WTC11 (cell line): ENCODE data around the gene GABBR2. TPM values are rescaled to one million over a fixed set of nuclear protein-coding genes. Genes with fewer than 3 reads are reported as not detected.
A peak's percentile ranks its signal among the peaks of the same experiment; 100 is the strongest.

Source experiments
- ATAC-seq: fragments of 200-7000 bp; cut with Tn5 transposase; 2 replicates; pipeline ENCODE4 v1.10.0; 2021; ENCODE audit warnings: mild to moderate bottlenecking, moderate library complexity
- CTCF ChIA-PET: fragments of 300-600 bp; sonication (Branson Sonifier 250); formaldehyde crosslinking; loops from one replicate; lab custom pipeline; 2021; ENCODE audit warnings: antibody characterized with exemption; lab: Charles Lee
- POLR2A ChIA-PET: fragments of 350-600 bp; sonication (Branson Sonifier 250); formaldehyde crosslinking; loops from one replicate; lab custom pipeline; 2021; ENCODE audit warnings: antibody characterized with exemption; lab: Charles Lee
- DNase-seq: peaks from one replicate; pipeline ENCODE4 v3.0.0; 2021; ENCODE audit warnings: low spot score
- H3K27ac Mint-ChIP-seq: 2 replicates; pipeline ENCODE4 v1.8.0; 2021; ENCODE audit warnings: mixed read lengths
- H3K27me3 Mint-ChIP-seq: 2 replicates; pipeline ENCODE4 v1.8.0; 2021; ENCODE audit warnings: low read depth, mild to moderate bottlenecking, moderate library complexity, mixed read lengths
- H3K36me3 Mint-ChIP-seq: 2 replicates; pipeline ENCODE4 v1.8.0; 2021; ENCODE audit warnings: mixed read lengths
- H3K4me1 Mint-ChIP-seq: 2 replicates; pipeline ENCODE4 v1.8.0; 2022; ENCODE audit warnings: mixed read lengths
- H3K4me3 Mint-ChIP-seq: 2 replicates; pipeline ENCODE4 v1.8.0; 2021; ENCODE audit warnings: mild to moderate bottlenecking, moderate library complexity, mixed read lengths
- H3K9me3 Mint-ChIP-seq: 2 replicates; pipeline ENCODE4 v1.8.0; 2021; ENCODE audit warnings: mixed read lengths
- ATF1 ChIP-seq: sonication (generic); formaldehyde crosslinking; IDR thresholded peaks from 2 replicates; pipeline ENCODE4 v1.8.1; 2023; ENCODE audit warnings: mild to moderate bottlenecking, moderate library complexity, missing genetic modification reagents
- CREB1 ChIP-seq: sonication (generic); formaldehyde crosslinking; IDR thresholded peaks from 2 replicates; pipeline ENCODE4 v1.8.0; 2023; ENCODE audit warnings: mild to moderate bottlenecking, missing genetic modification reagents
- CTCF ChIP-seq: fragments of 200-600 bp; IDR thresholded peaks from 2 replicates; pipeline ENCODE4 v1.8.0; 2022; ENCODE audit warnings: antibody characterized with exemption
- E2F1 ChIP-seq: sonication (generic); formaldehyde crosslinking; IDR thresholded peaks from 2 replicates; pipeline ENCODE4 v1.8.0; 2022; ENCODE audit warnings: mild to moderate bottlenecking, missing genetic modification reagents
- EMX1 ChIP-seq: fragments of 250-450 bp; sonication (Bioruptor Pico); IDR thresholded peaks from 2 replicates; pipeline ENCODE4 v1.8.0; 2021; ENCODE audit warnings: mild to moderate bottlenecking
- FOXP1 ChIP-seq: sonication (generic); formaldehyde crosslinking; IDR thresholded peaks from 2 replicates; pipeline ENCODE4 v1.8.0; 2022; ENCODE audit warnings: missing genetic modification reagents, mild to moderate bottlenecking, moderate library complexity, borderline replicate concordance
- FOXP4 ChIP-seq: sonication (generic); formaldehyde crosslinking; IDR thresholded peaks from 2 replicates; pipeline ENCODE4 v1.8.0; 2022; ENCODE audit warnings: mild to moderate bottlenecking, missing genetic modification reagents
- HMGA2 ChIP-seq: fragments of 250-450 bp; sonication (Bioruptor Pico); IDR thresholded peaks from 2 replicates; pipeline ENCODE4 v1.4.0; 2021; ENCODE audit warnings: mild to moderate bottlenecking, moderate library complexity
- HMGXB4 ChIP-seq: sonication (generic); formaldehyde crosslinking; IDR thresholded peaks from 2 replicates; pipeline ENCODE4 v1.8.1; 2023; ENCODE audit warnings: mild to moderate bottlenecking, moderate library complexity, missing genetic modification reagents
- JAZF1 ChIP-seq: fragments of 250-450 bp; sonication (Bioruptor Pico); IDR thresholded peaks from 2 replicates; pipeline ENCODE4 v1.9.0; 2021; ENCODE audit warnings: moderate library complexity, mild to moderate bottlenecking, inconsistent platforms
- NFATC4 ChIP-seq: fragments of 250-450 bp; sonication (Bioruptor Pico); IDR thresholded peaks from 2 replicates; pipeline ENCODE4 v1.9.0; 2021; ENCODE audit warnings: mild to moderate bottlenecking
- NR1H2 ChIP-seq: sonication (generic); formaldehyde crosslinking; IDR thresholded peaks from 2 replicates; pipeline ENCODE4 v1.9.0; 2021; ENCODE audit warnings: mild to moderate bottlenecking, moderate library complexity, missing genetic modification reagents
- SP1 ChIP-seq: sonication (generic); formaldehyde crosslinking; conservative IDR thresholded peaks from 2 replicates; pipeline ENCODE4 v1.8.1; 2022; ENCODE audit warnings: missing genetic modification reagents
- TP53 ChIP-seq: sonication (generic); formaldehyde crosslinking; IDR thresholded peaks from 2 replicates; pipeline ENCODE4 v1.8.1; 2023; ENCODE audit warnings: mild to moderate bottlenecking, missing genetic modification reagents
- ZBTB21 ChIP-seq: sonication (generic); formaldehyde crosslinking; IDR thresholded peaks from 2 replicates; pipeline ENCODE4 v1.8.1; 2023; ENCODE audit warnings: mild to moderate bottlenecking, missing genetic modification reagents, borderline replicate concordance
- ZNF232 ChIP-seq: sonication (generic); formaldehyde crosslinking; IDR thresholded peaks from 2 replicates; pipeline ENCODE4 v1.8.0; 2022; ENCODE audit warnings: mild to moderate bottlenecking, missing genetic modification reagents
- ZNF416 ChIP-seq: fragments of 250-450 bp; sonication (Bioruptor Pico); IDR thresholded peaks from 2 replicates; pipeline ENCODE4 v1.9.0; 2021; ENCODE audit warnings: mild to moderate bottlenecking, inconsistent platforms
- ZNF423 ChIP-seq: fragments of 250-450 bp; sonication (Bioruptor Pico); IDR thresholded peaks from 2 replicates; pipeline ENCODE4 v2.1.2; 2022; ENCODE audit warnings: mild to moderate bottlenecking, moderate library complexity
- ZSCAN18 ChIP-seq: fragments of 250-450 bp; sonication (Bioruptor Pico); IDR thresholded peaks from 2 replicates; pipeline ENCODE4 v2.1.2; 2022; ENCODE audit warnings: mild to moderate bottlenecking, moderate library complexity
- total RNA-seq: library from RNA; stranded (reverse); gene quantifications from 3 replicates; pipeline ENCODE4 v1.2.3, GENCODE V29; 2021

Gene GABBR2
- total RNA-seq, 1 experiment from 2014 or later: 0.92 TPM

- ATAC-seq (no peak), DNase-seq (no peak)
- no peak for TF ChIP-seq FOXP4
- Mint-ChIP-seq H3K4me1 (peaks cover 18% of the 10 kb centered on the region), H3K36me3 (no peaks in the 10 kb centered on the region), H3K9me3 (no peaks in the 10 kb centered on the region), H3K27me3 (no peaks in the 10 kb centered on the region), H3K4me3 (no peak overlapping the region), H3K27ac (no peak overlapping the region)
- POLR2A ChIA-PET: no interaction called here
- CTCF ChIA-PET: interaction anchor here (0.6 to 2.8 kb wide), 13 partner anchors 9 to 459 kb away, joined by 3 to 11 read pairs (median 4); partner anchors contain the start of gene TRMO
These were observed 392.1 kb downstream of the GABBR2 start for GRCh38 chr9:98316445-98317133.

- CTCF ChIA-PET: interaction anchor here (0.6 to 2.8 kb wide), 30 partner anchors 8 to 464 kb away, joined by 3 to 12 read pairs (median 4); partner anchors contain the start of genes GABBR2 and TRMO
- POLR2A ChIA-PET: interaction anchor here (0.6 to 1.2 kb wide), 2 partner anchors 13 to 237 kb away, joined by 3 to 5 read pairs; no protein-coding TSS in a partner anchor
- no peak overlapping the region for H3K27ac Mint-ChIP-seq
These were observed 393.1 kb downstream of the GABBR2 start for GRCh38 chr9:98315551-98316060.

GRCh38 chr9:98315067-98315453, 393.7 kb downstream of the GABBR2 start:
- ATAC-seq: peak; percentile 16; the same call in 1 of the 2 replicates
- Mint-ChIP-seq H3K36me3 (no peaks in the 10 kb centered on the region), H3K4me3 (no peak overlapping the region), H3K4me1 (peaks cover 18% of the 10 kb centered on the region), H3K27ac (no peak overlapping the region), H3K27me3 (no peaks in the 10 kb centered on the region), H3K9me3 (no peaks in the 10 kb centered on the region)
- ChIA-PET CTCF (interaction anchor here (0.8 to 2.8 kb wide), 16 partner anchors 14 to 461 kb away, joined by 3 to 12 read pairs (median 4); partner anchors contain the start of genes GABBR2 and TBC1D2), POLR2A (interaction anchor here (0.6 to 1.2 kb wide), 2 partner anchors 13 to 237 kb away, joined by 3 to 5 read pairs; no protein-coding TSS in a partner anchor)
- DNase-seq: no peak
- TF ChIP-seq ZNF423 (no peak), ZBTB21 (CRISPR knock-in tag) (no peak), ZNF416 (no peak), CREB1 (CRISPR knock-in tag) (no peak), FOXP1 (CRISPR knock-in tag) (no peak), TP53 (CRISPR knock-in tag) (no peak), ZNF232 (CRISPR knock-in tag) (no peak), E2F1 (CRISPR knock-in tag) (no peak), SP1 (CRISPR knock-in tag) (no peak), ATF1 (CRISPR knock-in tag) (no peak), NR1H2 (CRISPR knock-in tag) (no peak), HMGXB4 (CRISPR knock-in tag) (no peak), EMX1 (no peak), ZSCAN18 (no peak), HMGA2 (CRISPR knock-in tag) (no peak)

More at GRCh38 chr9:98315551-98316060, 393.1 kb downstream of the GABBR2 start:
- Mint-ChIP-seq H3K36me3 (no peaks in the 10 kb centered on the region), H3K27me3 (no peaks in the 10 kb centered on the region), H3K4me1 (peaks cover 18% of the 10 kb centered on the region), H3K4me3 (no peak overlapping the region), H3K9me3 (no peaks in the 10 kb centered on the region)
- TF ChIP-seq CTCF (peak; percentile 86), JAZF1 (CRISPR knock-in tag) (no peak), NFATC4 (CRISPR knock-in tag) (no peak)
- ATAC-seq: peak; percentile 96
- DNase-seq: peak; percentile 96
